K562 (cell line): ENCODE data around the gene USP10. TPM values are rescaled to one million over a fixed set of nuclear protein-coding genes. Genes with fewer than 3 reads are reported as not detected.

ENCODE experiments used
- BACH1 ChIP-seq: fragments of 200-800 bp; sonication (Bioruptor generic); IDR thresholded peaks from 2 replicates; pipeline ENCODE4 v1.6.1; 2016; ENCODE audit warnings: missing genetic modification characterization, missing compliant biosample characterization
- HDGF ChIP-seq: fragments of 450-650 bp; IDR thresholded peaks from 2 replicates; pipeline ENCODE4 v1.6.1; 2016
- HLTF ChIP-seq: fragments of 450-650 bp; IDR thresholded peaks from 2 replicates; pipeline ENCODE4 v1.6.1; 2016
- HNRNPL ChIP-seq: fragments of 200-400 bp; formaldehyde crosslinking; IDR thresholded peaks from 2 replicates; pipeline ENCODE4 v1.6.1; 2017; ENCODE audit warnings: low read depth, mild to moderate bottlenecking, low read length
- HNRNPLL ChIP-seq: fragments of 200-400 bp; formaldehyde crosslinking; IDR thresholded peaks from 2 replicates; pipeline ENCODE4 v1.6.1; 2017; ENCODE audit warnings: low read length, low read depth, mild to moderate bottlenecking; ENCODE audit not compliant: poor library complexity, severe bottlenecking
- ILK ChIP-seq: fragments of 450-650 bp; IDR thresholded peaks from 2 replicates; pipeline ENCODE4 v1.6.1; 2016; ENCODE audit warnings: missing genetic modification characterization, low read depth, mild to moderate bottlenecking, missing compliant biosample characterization, moderate library complexity, borderline replicate concordance
- KDM4B ChIP-seq, 2 experiments: fragments of 450-650 bp in 1 of 2; sonication (generic) in 1 of 2; IDR thresholded peaks; 2 replicates each; pipeline ENCODE4 v1.6.1; 2016 to 2017; ENCODE audit warnings: borderline replicate concordance in 2 of 2, antibody characterized with exemption in 1 of 2, low read depth in 1 of 2, mild to moderate bottlenecking in 1 of 2
- MCM7 ChIP-seq, 2 experiments: fragments of 450-650 bp; IDR thresholded peaks; 2 replicates each; pipeline ENCODE4 v1.6.1; 2016 to 2018
- NKRF ChIP-seq: fragments of 450-650 bp; IDR thresholded peaks from 2 replicates; pipeline ENCODE4 v1.6.1; 2016; ENCODE audit warnings: borderline replicate concordance
- SRSF3 ChIP-seq: fragments of 200-400 bp; formaldehyde crosslinking; IDR thresholded peaks from 2 replicates; pipeline ENCODE4 v1.6.1; 2016; ENCODE audit warnings: mild to moderate bottlenecking, low read length, moderate library complexity; ENCODE audit not compliant: insufficient read depth
- TCF7 ChIP-seq: sonication (generic); IDR thresholded peaks from 2 replicates; pipeline ENCODE4 v1.6.1; 2016; ENCODE audit warnings: antibody characterized with exemption, borderline replicate concordance
- THRA ChIP-seq: fragments of 450-650 bp; IDR thresholded peaks from 2 replicates; pipeline ENCODE4 v1.6.1; 2017; ENCODE audit warnings: mild to moderate bottlenecking, moderate library complexity
- TRIM28 ChIP-seq: fragments of 450-650 bp; IDR thresholded peaks from 2 replicates; pipeline ENCODE4 v1.6.1; 2017
- ZNF75A ChIP-seq: fragments of 450-650 bp; formaldehyde crosslinking; IDR thresholded peaks from 2 replicates; pipeline ENCODE4 v1.4.0; 2020; ENCODE audit warnings: mild to moderate bottlenecking
- ZSCAN29 ChIP-seq: fragments of 450-650 bp; IDR thresholded peaks from 2 replicates; pipeline ENCODE4 v1.6.1; 2017
- polyA plus RNA-seq, 8 experiments: library from polyadenylated mRNA; depleted of rRNA in 4 of 8; stranded (reverse) in 5 of 8; unstranded in 3 of 8; fragments of >200 nt; fragmentation: Nextera tagmentation in 2 of 8; fragmentation: Illumina TruSeq in 1 of 8; extraction: Ambion mirVana in 2 of 8; extraction: Trizol in 1 of 8; gene quantifications; 2 replicates each; pipeline versions ENCODE4 v1.2.1 to v1.2.3, GENCODE V29; 2011 to 2014; ENCODE audit warnings: inconsistent platforms in 1 of 8, missing spikeins in 1 of 8
- total RNA-seq, 7 experiments: library from RNA; depleted of rRNA in 6 of 7; stranded (reverse); fragments of >200 nt in 6 of 7; fragmentation: Illumina TruSeq in 2 of 7; extraction: Trizol in 2 of 7; gene quantifications; 2 replicates each; pipeline versions ENCODE4 v1.2.1 to v1.2.3, GENCODE V29; 2011 to 2021; ENCODE audit warnings: low replicate concordance in 1 of 7

Gene USP10
- total and polyA plus RNA-seq, 9 of the 15 experiments (the other 6 are each of a cell fraction or from before 2014, with no cell fraction given): 61.7 to 197 (median 116) TPM

- no peak for TF ChIP-seq THRA
- no peak for TF ChIP-seq NKRF
- 0 out of 2 replicates have a peak, but pooled peaks have one; percentile 52 for TF ChIP-seq TCF7
- TF ChIP-seq BACH1 (tag): 0 out of 2 replicates have a peak, but pooled peaks have one; percentile 23
- no peak for TF ChIP-seq MCM7 (IDR thresholded peaks at IDR 0.05)
- no peak for TF ChIP-seq KDM4B (IDR thresholded peaks at IDR 0.05; ENCODE audit: borderline replicate concordance in 2 of 2, low read depth in 1 of 2)
- TF ChIP-seq HNRNPL: no peak
- TF ChIP-seq HLTF: no peak
- TF ChIP-seq ZSCAN29: no peak
- no peak for TF ChIP-seq ZNF75A (CRISPR knock-in tag)
- no peak for TF ChIP-seq TRIM28
- TF ChIP-seq HDGF: no peak
- no peak for TF ChIP-seq HNRNPLL
- TF ChIP-seq SRSF3: no peak
- TF ChIP-seq ILK (tag): no peak
These were observed 25.0 kb downstream of the USP10 start (continued) for GRCh38 chr16:84724606-84725309.
